ENCODE data around the gene WASHC3. TPM values are rescaled to one million over a fixed set of nuclear protein-coding genes. Genes with fewer than 3 reads are reported as not detected.
"Not testable (repeated sequence)": the region's sequence is repeated elsewhere in the genome, so short reads cannot be mapped to it uniquely, and the experiment has no call there.

WASHC3 gene
- total RNA-seq, 2 donors from 2014 or later: 26.8 to 30.6 TPM

GRCh38 chr12:102095677-102096263 lies 34.0 kb upstream of the WASHC3 start:
- Histone ChIP-seq H3K4me3 (no peak overlapping the region), H3K27ac (no peak overlapping the region), H3K9ac (ENCODE audit: low read depth in 2 of 2, low read length in 2 of 2) (no peak overlapping the region), H3K27me3 (no peaks in the 10 kb centered on the region), H3K9me3 (no peaks in the 10 kb centered on the region), H3K4me1 (no peaks in the 10 kb centered on the region), H3K36me3 (no peaks in the 10 kb centered on the region)
- intact Hi-C loops (cut with DNase I): no loop called here
- TF ChIP-seq CTCF (IDR thresholded peaks at IDR 0.05): peak; percentile 12
- no peak for DNase-seq

- H3K4me1 ChIP-seq: no peaks in the 10 kb centered on the region
- H3K4me3 ChIP-seq: no peak overlapping the region
- H3K27ac ChIP-seq: no peak overlapping the region
- no peaks in the 10 kb centered on the region for H3K36me3 ChIP-seq
- TF ChIP-seq CTCF (IDR thresholded peaks at IDR 0.05): no peak
- H3K9me3 ChIP-seq: no peaks in the 10 kb centered on the region
- intact Hi-C loops (cut with DNase I): no loop called here
- H3K9ac ChIP-seq (ENCODE audit: low read depth in 2 of 2, low read length in 2 of 2): no peak overlapping the region
- no peak for DNase-seq
- no peaks in the 10 kb centered on the region for H3K27me3 ChIP-seq
Observed at GRCh38 chr12:102093319-102093718, 31.5 kb upstream of the WASHC3 start.

GRCh38 chr12:102089228-102089835 lies 27.5 kb upstream of the WASHC3 start:
- H3K9ac ChIP-seq (ENCODE audit: low read depth in 2 of 2, low read length in 2 of 2); DNase-seq; H3K27me3 ChIP-seq; H3K4me3 ChIP-seq; H3K36me3 ChIP-seq; H3K27ac ChIP-seq; H3K4me1 ChIP-seq; H3K9me3 ChIP-seq; intact Hi-C loops (cut with DNase I): not testable (repeated sequence)

GRCh38 chr12:102080842-102081241 lies 19.1 kb upstream of the WASHC3 start:
- intact Hi-C loops (cut with DNase I): no loop called here
- Histone ChIP-seq H3K27ac (no peak overlapping the region), H3K9me3 (no peaks in the 10 kb centered on the region), H3K9ac (ENCODE audit: low read depth in 2 of 2, low read length in 2 of 2) (no peak overlapping the region), H3K4me3 (no peak overlapping the region), H3K27me3 (no peaks in the 10 kb centered on the region), H3K4me1 (no peaks in the 10 kb centered on the region), H3K36me3 (peaks cover 5% of the 10 kb centered on the region)
- TF ChIP-seq CTCF (IDR thresholded peaks at IDR 0.05): no peak
- DNase-seq: no peak

- not testable (repeated sequence) for H3K4me1 ChIP-seq, DNase-seq
Observed at GRCh38 chr12:102072092-102072491, 10.3 kb upstream of the WASHC3 start.

GRCh38 chr12:102069707-102070106 lies 7.9 kb upstream of the WASHC3 start:
- Histone ChIP-seq H3K27me3 (no peaks in the 10 kb centered on the region), H3K27ac (no peak overlapping the region), H3K4me3 (no peak overlapping the region), H3K9me3 (no peaks in the 10 kb centered on the region), H3K9ac (ENCODE audit: low read depth in 2 of 2, low read length in 2 of 2) (no peak overlapping the region), H3K36me3 (no peaks in the 10 kb centered on the region), H3K4me1 (no peaks in the 10 kb centered on the region)
- intact Hi-C loops (cut with DNase I): no loop called here
- no peak for DNase-seq
- no peak for TF ChIP-seq CTCF (IDR thresholded peaks at IDR 0.05)

More at GRCh38 chr12:102072092-102072491, 10.3 kb upstream of the WASHC3 start:
- H3K36me3 ChIP-seq; H3K9ac ChIP-seq (ENCODE audit: low read depth in 2 of 2, low read length in 2 of 2); H3K27me3 ChIP-seq; intact Hi-C loops (cut with DNase I); H3K9me3 ChIP-seq; H3K27ac ChIP-seq; H3K4me3 ChIP-seq: not testable (repeated sequence)
